Left colon (tissue), 2 donors: ENCODE results near the gene ATP5MG. TPM values are rescaled to one million over a fixed set of nuclear protein-coding genes. Genes with fewer than 3 reads are reported as not detected.

Experiments
- ATAC-seq: fragments of 200-7000 bp; cut with Tn5 transposase; one replicate; pipeline ENCODE4 v1.9.1; 2020; ENCODE audit warnings: mild to moderate bottlenecking, moderate library complexity
- DNase-seq, 2 donors: peaks; one replicate each; pipeline ENCODE4 v3.0.0-alpha.2; 2020
- intact Hi-C, 2 donors: fragments of 100-400 bp; cut with DNase I in 1 of 2; cut with micrococcal nuclease in 1 of 2; formaldehyde crosslinking; loops; one replicate each; pipeline versions ENCODE4 v1.11.2 to v1.14.0; 2022; cut with DNase I, micrococcal nuclease
- long read RNA-seq: library from polyadenylated mRNA; unstranded; transcript quantifications from one replicate; pipeline ENCODE4 v2.0.0, GENCODE V29; 2021
- total RNA-seq, 2 donors: library from RNA; stranded (reverse); fragmentation: NEBNext Ultra II Directional; extraction: Animal tissue kit (Norgen Biotek cat#: 25700); gene quantifications; one replicate each; pipeline ENCODE4 v1.2.1, GENCODE V29; 2021
- donor health status: DM: no; HTN: no; CAD: no.
- donor health status: DM: yes; HTN: yes; CAD: no.

Gene ATP5MG, protein sequence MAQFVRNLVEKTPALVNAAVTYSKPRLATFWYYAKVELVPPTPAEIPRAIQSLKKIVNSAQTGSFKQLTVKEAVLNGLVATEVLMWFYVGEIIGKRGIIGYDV
- 100 to 1,000 TPM; 233 to 328 TPM for total RNA-seq
- long read RNA-seq, transcript ATP5MG-201 (3 exons, 1,577 nt), result major isoform, 266 of 270 reads
- long read RNA-seq, partial matches to known transcripts, result 0 of 270 reads
- long read RNA-seq, other reads (novel, unspliced or antisense), result 1 of 270 reads

DNA sequence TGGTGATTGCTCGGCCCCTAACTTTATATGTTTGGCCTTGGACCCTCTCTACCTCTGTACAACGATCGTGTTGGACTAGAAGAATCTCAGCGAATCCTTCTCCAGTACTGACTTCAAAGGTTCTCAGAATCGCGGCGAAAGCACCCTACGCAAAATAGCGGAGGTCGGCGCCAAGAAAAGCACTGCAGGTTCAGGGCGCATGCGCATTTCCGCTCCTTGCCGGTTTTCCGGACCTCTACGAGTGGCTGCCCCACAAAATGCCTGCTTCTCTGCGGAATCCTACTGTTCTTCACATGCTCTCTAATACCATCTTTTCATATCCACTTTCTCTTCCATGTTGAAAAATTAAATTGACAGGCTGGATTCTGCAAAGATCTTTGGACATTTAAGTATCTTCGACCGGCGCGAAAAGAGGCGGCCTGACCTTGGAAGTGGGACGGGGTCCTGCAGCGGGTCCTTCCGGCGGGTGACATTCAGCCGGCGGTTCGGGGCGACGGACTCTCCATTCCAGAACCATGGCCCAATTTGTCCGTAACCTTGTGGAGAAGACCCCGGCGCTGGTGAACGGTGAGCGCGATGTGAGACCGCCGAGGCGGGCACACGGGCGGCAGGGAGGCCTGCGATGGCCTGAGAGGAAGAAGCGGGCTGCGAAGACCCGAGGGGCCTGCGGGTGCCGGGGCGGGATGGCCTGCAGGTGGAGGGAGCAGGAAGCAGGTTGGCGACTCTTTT is at the start of gene ATP5MG:
ATP5MG (plus strand) TSS at position 456 of the 729 bp plus-strand sequence; CDS start at position 516, 60 bp downstream.
- peak; percentile 90 to 95 for DNase-seq
- intact Hi-C loops, result loop anchor here in 1 of 2 donors (10.0 kb wide), 1 partner anchor 83 kb away; no protein-coding TSS in a partner anchor
- peak; percentile 84 for ATAC-seq

DNA sequence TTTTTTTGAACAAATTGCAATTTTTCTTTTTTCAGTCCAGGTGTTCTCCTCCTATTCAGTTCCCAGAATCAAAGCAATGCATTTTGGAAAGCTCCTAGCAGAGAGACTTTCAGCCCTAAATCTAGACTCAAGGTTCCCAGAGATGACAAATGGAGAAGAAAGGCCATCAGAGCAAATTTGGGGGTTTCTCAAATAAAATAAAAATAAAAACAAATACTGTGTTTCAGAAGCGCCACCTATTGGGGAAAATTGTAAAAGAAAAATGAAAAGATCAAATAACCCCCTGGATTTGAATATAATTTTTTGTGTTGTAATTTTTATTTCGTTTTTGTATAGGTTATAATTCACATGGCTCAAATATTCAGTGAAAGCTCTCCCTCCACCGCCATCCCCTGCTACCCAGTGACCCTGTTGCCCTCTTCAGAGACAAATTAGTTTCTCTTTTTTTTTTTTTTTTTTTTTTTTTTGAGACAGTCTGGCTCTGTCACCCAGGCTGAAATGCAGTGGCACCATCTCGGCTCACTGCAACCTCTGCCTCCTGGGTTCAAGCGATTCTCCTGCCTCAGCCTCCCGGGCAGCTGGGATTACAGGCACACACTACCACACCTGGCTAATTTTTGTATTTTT is 48.2 kb upstream of the ATP5MG start:
- intact Hi-C loops, result loop anchor here (10.0 kb wide), 2 partner anchors 58 to 158 kb away; no protein-coding TSS in a partner anchor
- no peak for ATAC-seq
- no peak for DNase-seq

DNA sequence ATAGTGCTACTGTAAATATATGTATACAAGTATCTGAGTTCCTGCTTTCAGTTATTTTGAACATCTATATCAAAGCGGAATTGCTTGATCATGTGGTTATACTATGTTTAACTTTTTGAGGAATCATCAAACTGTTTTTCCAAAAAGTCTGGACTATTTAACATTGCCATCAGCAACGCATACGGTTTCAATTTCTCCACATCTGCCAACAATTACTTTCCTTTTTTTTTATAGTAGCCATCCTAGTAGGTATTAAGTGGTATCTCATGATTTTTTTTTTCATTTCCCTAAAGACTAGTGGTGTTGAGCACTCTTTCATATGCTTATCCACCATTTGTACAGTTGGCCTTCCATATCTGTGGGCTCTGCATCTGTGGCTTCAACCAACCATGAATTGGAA is 43.3 kb upstream of the ATP5MG start:
- intact Hi-C loops, result loop anchor here (10.0 kb wide), 2 partner anchors 63 to 163 kb away; no protein-coding TSS in a partner anchor
- ATAC-seq (no peak), DNase-seq (no peak)

DNA sequence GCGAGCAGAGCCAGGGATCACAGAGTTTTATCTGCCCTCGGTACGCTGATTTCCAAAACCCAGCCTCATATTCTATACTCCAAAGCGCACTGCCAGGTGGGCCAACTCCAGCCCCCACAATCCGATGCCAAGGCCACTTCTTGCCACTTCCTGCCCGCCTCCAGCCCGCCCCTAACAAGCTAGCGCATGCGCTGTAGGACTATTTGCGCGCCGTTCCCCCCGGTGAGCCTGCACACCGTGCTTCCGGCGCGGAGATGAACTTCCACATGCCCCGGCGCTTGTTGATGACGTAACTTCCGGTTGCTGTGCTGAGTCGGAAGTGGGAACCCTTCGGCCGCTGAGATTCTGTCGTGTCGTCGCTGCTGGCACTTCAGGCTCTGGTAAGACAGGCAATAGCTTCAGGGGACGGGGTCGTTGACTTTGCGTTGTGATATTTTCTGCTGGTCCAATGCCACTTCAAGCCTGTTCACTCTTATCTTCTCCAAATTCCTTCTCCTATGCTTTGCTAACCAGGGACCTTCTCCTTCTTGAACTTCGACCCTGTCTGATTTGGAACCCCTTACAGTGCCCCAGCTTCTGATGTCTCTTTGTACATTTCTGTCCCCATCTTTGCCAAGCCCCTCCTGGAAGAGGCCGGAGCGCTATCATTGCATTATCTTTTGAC is 42.0 kb upstream of the ATP5MG start, which contains the start of gene UBE4A:
UBE4A (plus strand) TSS at position 306 of the 664 bp plus-strand sequence. CDS start 5,481 bp downstream, outside the sequence.
- ATAC-seq, result peak; percentile 98
- intact Hi-C loops, result loop anchor here (10.0 kb wide), 2 partner anchors 65 to 165 kb away; no protein-coding TSS in a partner anchor

DNA sequence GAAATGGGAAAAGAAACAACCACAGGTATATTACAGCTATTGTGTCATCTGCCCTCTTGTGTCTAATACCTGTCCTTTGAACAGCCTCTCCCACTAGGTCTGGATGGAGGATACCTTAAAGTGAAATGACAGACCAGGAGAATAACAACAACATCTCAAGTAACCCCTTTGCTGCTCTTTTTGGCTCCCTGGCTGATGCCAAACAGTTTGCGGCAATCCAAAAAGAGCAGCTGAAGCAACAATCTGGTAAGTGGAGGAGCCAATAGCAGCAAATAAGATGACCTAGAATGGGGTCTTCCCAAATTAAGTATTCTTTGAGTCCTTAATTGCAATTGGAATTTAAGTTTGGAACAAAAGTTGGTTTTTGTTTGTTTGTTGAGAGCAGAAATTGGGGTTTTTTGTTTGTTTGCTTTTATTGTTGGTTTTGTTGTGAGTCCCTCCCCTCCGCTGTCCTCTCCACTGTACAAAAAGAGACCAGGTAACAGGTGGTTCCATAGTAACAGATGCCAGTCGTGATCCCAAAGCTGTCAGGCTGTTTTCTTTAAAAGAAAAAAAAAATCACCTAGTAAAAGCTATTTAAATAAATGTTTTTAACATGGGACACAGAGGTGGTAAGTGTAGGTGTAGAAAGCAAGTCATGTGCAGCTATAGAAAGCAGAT is 36.3 kb upstream of the ATP5MG start:
- DNase-seq (no peak), ATAC-seq (no peak)
- intact Hi-C loops, result no loop called here

More for the DNA sequence above, 42.0 kb upstream of the ATP5MG start, which contains the start of gene UBE4A:
- peak; percentile 97 to 98 for DNase-seq

DNA sequence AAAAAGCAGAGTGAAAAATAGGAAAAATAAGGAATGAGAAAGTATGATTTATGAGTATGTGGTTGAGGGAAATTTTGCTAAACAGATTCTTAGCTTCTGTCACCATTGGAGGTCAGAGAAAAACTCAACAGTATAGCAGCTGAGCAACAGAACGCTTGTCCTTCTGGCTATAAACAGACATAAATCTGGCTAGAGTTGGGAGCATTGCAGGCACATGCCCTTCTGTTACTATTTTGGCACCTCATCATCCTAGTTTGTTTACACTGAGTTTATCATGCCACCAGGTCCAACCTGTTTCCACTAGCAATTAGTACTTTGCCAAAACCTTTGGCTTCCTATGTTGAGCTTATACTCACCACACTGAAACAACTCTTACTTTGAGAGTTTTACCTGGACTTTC is 35.1 kb upstream of the ATP5MG start:
- ATAC-seq (no peak), DNase-seq (no peak)
- intact Hi-C loops, result no loop called here

DNA sequence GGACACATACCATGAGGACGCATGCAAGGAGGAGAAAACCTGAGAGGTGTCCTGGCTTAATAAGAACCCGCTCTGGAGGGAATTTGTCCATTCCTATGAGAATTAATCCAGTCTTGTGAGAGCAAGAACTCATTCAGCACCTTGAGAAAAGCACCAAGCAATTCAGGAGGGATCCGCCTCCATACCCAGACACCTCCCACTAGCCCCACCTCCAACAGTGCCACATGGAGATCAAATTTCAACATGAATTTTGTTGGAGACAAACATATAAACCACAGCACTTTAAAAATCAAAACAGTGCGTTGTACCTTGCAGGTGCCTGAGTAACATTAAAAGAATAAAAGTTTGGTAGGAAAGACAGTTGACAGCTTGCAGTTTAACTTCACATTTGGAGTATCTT is 30.6 kb upstream of the ATP5MG start:
- intact Hi-C loops, result loop anchor here in 1 of 2 donors (10.0 kb wide), 1 partner anchor 134 kb away; no protein-coding TSS in a partner anchor
- ATAC-seq (no peak), DNase-seq (no peak)

DNA sequence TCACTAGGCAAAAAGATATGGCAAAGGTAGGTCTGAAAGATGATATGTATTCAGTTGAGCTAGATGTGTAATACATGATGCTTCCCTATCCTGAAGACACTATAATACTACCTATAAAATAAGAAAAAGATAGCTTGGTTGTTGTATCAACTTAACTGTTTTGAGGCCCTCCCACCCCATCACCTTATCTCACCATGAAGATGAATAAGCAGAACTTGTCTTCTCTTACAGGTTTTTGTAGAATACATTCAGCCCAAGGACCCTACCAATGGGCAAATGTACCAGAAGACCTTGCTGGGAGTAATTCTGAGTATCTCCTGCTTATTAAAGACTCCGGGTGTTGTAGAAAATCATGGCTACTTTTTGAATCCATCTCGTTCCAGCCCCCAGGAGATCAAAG is 28.1 kb upstream of the ATP5MG start:
- ATAC-seq (no peak), DNase-seq (no peak)
- intact Hi-C loops, result loop anchor here in 1 of 2 donors (10.0 kb wide), 1 partner anchor 132 kb away; no protein-coding TSS in a partner anchor

DNA sequence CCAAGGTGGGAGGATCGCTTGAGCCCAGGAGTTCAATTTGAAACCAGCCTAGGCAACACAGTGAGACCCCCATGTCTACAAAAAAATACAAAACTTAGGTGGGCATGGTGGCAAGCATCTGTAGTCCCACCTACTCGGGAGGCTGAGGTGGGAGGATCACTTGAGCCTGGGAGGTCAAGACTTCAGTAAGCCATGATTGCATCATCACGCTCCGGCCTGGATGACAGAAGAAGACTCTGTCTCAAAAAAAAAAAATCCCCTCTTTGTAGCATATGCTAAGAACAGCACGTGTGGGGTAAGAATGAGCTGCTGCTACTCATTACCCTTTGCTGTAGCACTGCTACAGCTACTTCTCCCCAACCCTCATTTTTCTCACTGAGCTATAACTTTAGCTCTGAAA is 27.5 kb upstream of the ATP5MG start:
- intact Hi-C loops, result loop anchor here in 1 of 2 donors (10.0 kb wide), 1 partner anchor 131 kb away; no protein-coding TSS in a partner anchor
- no peak for ATAC-seq
- DNase-seq, result no peak

DNA sequence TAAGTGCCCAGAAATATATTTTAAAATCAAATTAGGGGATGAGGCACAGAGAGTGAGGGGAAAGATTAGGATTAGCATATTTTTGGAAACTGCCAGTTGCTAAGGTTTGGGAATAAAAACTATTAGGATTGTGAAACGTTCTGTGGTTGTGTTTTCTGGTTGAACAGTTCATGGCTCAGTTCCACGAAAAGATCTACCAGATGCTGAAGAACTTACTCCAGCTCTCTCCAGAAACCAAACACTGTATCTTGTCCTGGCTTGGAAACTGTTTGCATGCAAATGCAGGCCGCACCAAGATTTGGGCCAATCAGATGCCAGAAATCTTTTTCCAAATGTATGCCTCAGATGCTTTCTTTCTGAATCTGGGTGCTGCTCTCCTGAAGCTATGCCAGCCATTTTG is 26.7 kb upstream of the ATP5MG start:
- ATAC-seq (no peak), DNase-seq (no peak)
- intact Hi-C loops, result loop anchor here in 1 of 2 donors (10.0 kb wide), 1 partner anchor 130 kb away; no protein-coding TSS in a partner anchor

DNA sequence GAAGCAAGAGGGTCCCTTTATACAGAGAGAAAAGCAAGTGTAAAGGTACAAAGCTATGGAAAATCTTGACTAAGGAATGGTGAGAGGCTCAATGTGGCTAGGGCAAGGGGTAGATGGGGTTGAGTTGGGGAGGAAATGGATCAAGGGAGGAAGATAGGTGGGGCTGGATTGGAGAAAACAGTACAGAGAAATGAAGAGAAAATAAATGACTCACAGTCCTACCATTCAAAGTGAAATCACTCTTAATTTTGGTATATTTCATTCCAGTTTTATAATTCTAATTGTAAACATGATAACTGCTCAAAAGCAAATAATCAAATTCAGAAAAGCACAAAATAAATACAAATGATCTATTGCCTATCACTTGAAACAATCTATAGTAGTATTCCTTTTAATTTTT is 25.4 kb upstream of the ATP5MG start:
- ATAC-seq, result no peak
- DNase-seq, result no peak
- intact Hi-C loops, result loop anchor here in 1 of 2 donors (10.0 kb wide), 1 partner anchor 129 kb away; no protein-coding TSS in a partner anchor

DNA sequence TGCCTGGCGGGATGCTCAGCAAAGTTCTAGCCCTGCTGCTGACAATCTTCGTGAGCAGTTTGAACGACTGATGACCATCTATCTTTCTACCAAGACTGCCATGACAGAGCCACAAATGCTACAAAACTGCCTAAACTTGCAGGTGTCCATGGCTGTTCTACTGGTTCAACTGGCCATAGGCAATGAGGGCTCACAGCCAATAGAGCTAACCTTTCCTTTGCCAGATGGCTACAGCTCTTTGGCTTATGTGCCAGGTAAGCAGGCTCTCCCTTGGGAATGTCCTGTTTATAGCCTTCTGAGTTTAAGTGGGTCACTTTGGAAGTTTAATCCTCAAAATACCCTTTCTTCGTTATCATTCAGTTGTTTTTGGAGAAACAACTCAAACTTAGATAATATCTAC is 21.9 kb upstream of the ATP5MG start:
- no peak for ATAC-seq
- DNase-seq, result no peak
- intact Hi-C loops, result loop anchor here in 1 of 2 donors (10.0 kb wide), 1 partner anchor 125 kb away; no protein-coding TSS in a partner anchor

DNA sequence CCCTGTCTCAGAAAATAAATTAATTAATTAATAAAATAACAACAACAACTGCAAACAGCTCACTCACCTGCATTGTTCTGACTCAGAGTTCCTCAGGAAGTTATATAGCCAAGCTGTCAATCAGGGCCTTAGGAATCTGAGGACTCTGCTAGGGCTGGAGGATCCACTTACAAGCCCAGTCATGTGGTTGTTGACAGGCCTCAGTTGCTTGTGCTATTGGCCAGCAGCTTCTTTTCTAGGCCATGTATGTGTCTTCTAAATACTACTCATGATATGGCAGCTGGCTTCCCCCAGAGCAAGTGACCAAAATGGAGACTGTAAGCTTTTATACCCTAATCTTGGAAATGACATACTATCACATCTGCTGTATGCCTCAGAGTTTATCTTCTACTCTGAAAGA is 20.8 kb upstream of the ATP5MG start:
- ATAC-seq (no peak), DNase-seq (no peak)
- intact Hi-C loops, result no loop called here

DNA sequence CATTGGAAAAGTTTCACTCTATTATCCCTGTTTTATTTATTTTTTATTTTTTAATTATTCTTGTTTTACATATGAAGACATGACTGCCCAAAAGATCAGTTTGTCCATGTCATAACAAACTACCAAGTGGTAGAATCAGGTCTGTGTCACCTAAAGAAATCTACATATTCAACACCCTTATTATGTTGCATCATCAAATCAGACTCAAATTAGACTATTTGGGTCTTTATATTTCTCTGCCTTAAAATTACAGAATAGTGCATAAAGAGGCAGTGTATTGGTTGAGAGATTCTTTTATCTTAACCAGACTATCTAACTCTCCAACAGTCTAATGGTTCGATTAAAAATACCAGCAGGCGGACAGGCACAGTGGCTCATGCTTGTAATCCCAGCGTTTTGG is 18.5 kb upstream of the ATP5MG start:
- intact Hi-C loops, result no loop called here
- no peak for DNase-seq
- no peak for ATAC-seq

DNA sequence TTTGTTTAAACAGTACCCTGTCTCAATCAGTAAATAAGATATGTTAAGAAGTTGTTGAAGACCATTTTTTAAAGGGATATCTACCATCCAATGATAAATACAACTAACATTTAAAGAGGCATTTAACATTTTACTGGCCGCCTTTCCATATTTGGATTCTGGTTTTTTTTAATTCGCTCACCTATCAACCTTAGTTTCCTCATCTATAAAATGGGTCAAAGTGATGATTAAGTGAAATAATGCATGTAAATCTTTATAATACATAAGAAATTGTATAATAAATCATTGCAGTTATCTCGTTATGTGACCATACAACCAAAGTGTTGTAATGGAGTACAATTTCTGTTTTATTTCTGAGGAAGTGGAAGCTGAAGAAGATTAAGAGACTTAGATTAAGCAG is 17.7 kb upstream of the ATP5MG start:
- intact Hi-C loops, result no loop called here
- DNase-seq (no peak), ATAC-seq (no peak)

DNA sequence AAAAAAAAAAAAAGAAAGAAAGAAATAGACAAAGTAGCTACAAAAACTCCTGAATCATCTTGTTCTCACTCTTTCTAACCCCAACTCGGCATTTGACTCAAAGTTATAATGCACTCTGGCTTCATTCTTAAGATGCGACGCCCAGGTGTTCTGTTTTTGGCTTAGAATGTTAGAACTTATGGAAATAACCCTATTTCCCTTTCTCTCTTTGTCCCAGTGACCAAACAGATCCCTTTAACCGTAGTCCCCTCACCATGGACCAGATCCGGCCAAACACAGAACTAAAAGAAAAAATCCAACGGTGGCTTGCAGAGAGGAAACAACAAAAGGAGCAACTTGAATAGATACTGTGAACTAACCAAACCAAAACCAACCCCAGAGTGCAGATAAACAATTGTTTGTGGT is 5.3 kb upstream of the ATP5MG start:
- intact Hi-C loops, result loop anchor here in 1 of 2 donors (10.0 kb wide), 1 partner anchor 89 kb away; no protein-coding TSS in a partner anchor
- DNase-seq (no peak), ATAC-seq (no peak)

DNA sequence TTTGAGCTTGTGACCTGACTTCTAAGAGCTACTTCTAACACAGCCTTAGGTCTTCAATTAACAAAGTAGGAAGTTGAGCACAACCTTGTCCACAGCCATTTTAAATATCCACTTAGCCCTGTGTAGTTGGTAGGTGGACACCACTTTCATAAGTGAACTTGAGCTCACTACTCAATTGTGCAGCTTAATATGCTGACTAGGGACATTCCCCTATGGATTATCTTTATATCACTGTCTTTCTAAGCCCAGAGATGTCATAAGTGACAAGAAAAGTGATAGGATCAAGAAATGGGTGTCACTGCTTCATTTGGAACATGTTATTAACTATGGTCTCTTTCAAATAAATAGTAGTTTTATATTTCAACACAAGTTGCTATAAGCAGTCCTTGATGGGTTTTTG is 4.0 kb upstream of the ATP5MG start:
- intact Hi-C loops, result loop anchor here in 1 of 2 donors (10.0 kb wide), 1 partner anchor 87 kb away; no protein-coding TSS in a partner anchor
- ATAC-seq (no peak), DNase-seq (no peak)
